ENCODE data around the gene STRIT1.

The STRIT1 gene

GRCh38 chr3:155334914-155335723, 41.6 kb upstream of the STRIT1 start:
- WGBS, result 88% methylated on average over 4 of the region's 6 CpGs

GRCh38 chr3:155334215-155334913, 40.9 kb upstream of the STRIT1 start:
- Histone ChIP-seq H2AFZ (ENCODE audit: low read depth, low read length) (no peak overlapping the region), H3K18ac (ENCODE audit: low read depth in 1 of 2, low read length in 2 of 2) (no peak overlapping the region), H3K4ac (ENCODE audit: low read depth in 1 of 2, low read length in 2 of 2) (no peak overlapping the region), H3K4me1 (ENCODE audit: control insufficient read depth, insufficient read depth, low read depth, low read length) (no peaks in the 10 kb centered on the region), H2BK15ac (ENCODE audit: low read depth, poor library complexity, severe bottlenecking) (no peak overlapping the region), H4K8ac (ENCODE audit: low read length) (no peak overlapping the region), H3K9me3 (ENCODE audit: control insufficient read depth, low read length) (no peaks in the 10 kb centered on the region), H4K91ac (ENCODE audit: low read length) (no peak overlapping the region), H3K23ac (ENCODE audit: low read length in 2 of 2) (no peak overlapping the region), H2BK12ac (ENCODE audit: low read length in 2 of 2) (no peak overlapping the region), H2BK120ac (ENCODE audit: low read depth, low read length) (no peak overlapping the region), H3K27me3 (ENCODE audit: control insufficient read depth in 1 of 2, insufficient read depth in 1 of 2, low read length in 2 of 2) (no peaks in the 10 kb centered on the region), H2AK5ac (ENCODE audit: low read length, severe bottlenecking) (no peak overlapping the region), H3K4me3 (ENCODE audit: insufficient read depth in 1 of 2, low read depth in 1 of 2, low read length in 2 of 2) (no peak overlapping the region), H3K9ac (ENCODE audit: low read length) (no peak overlapping the region), H3K27ac (ENCODE audit: low read length, poor library complexity, severe bottlenecking) (no peak overlapping the region), H3K79me1 (replicated peaks; ENCODE audit: low read length, poor library complexity, severe bottlenecking) (no peaks in the 10 kb centered on the region), H3K36me3 (ENCODE audit: control insufficient read depth in 1 of 2, insufficient read depth in 2 of 2, low read depth in 1 of 2, low read length in 2 of 2) (no peaks in the 10 kb centered on the region), H2BK5ac (ENCODE audit: low read depth, low read length, poor library complexity, severe bottlenecking) (no peak overlapping the region), H3K4me2 (ENCODE audit: low read length, poor library complexity, severe bottlenecking) (no peak overlapping the region), H3K14ac (ENCODE audit: low read length in 2 of 2) (no peak overlapping the region)
- DNase-seq, result no peak
- 85% methylated on average over 1 of the region's 3 CpGs for WGBS

More at GRCh38 chr3:155334914-155335723, 41.6 kb upstream of the STRIT1 start:
- H3K4me1 ChIP-seq (ENCODE audit: control insufficient read depth, insufficient read depth, low read depth, low read length), result no peaks in the 10 kb centered on the region
- no peak overlapping the region for H3K9ac ChIP-seq (ENCODE audit: low read length)
- no peak overlapping the region for H2BK5ac ChIP-seq (ENCODE audit: low read depth, low read length, poor library complexity, severe bottlenecking)
- no peak overlapping the region for H3K4me2 ChIP-seq (ENCODE audit: low read length, poor library complexity, severe bottlenecking)
- H3K23ac ChIP-seq (ENCODE audit: low read length in 2 of 2), result no peak overlapping the region
- no peak overlapping the region for H2AK5ac ChIP-seq (ENCODE audit: low read length, severe bottlenecking)
- no peak overlapping the region for H4K91ac ChIP-seq (ENCODE audit: low read length)
- no peak overlapping the region for H3K4ac ChIP-seq (ENCODE audit: low read depth in 1 of 2, low read length in 2 of 2)
- no peaks in the 10 kb centered on the region for H3K79me1 ChIP-seq (replicated peaks; ENCODE audit: low read length, poor library complexity, severe bottlenecking)
- no peak overlapping the region for H2AFZ ChIP-seq (ENCODE audit: low read depth, low read length)
- H2BK12ac ChIP-seq (ENCODE audit: low read length in 2 of 2), result no peak overlapping the region
- no peak overlapping the region for H2BK15ac ChIP-seq (ENCODE audit: low read depth, poor library complexity, severe bottlenecking)
- H3K18ac ChIP-seq (ENCODE audit: low read depth in 1 of 2, low read length in 2 of 2), result no peak overlapping the region
- H3K14ac ChIP-seq (ENCODE audit: low read length in 2 of 2), result no peak overlapping the region
- DNase-seq, result no peak
- no peaks in the 10 kb centered on the region for H3K36me3 ChIP-seq (ENCODE audit: control insufficient read depth in 1 of 2, insufficient read depth in 2 of 2, low read depth in 1 of 2, low read length in 2 of 2)
- no peaks in the 10 kb centered on the region for H3K27me3 ChIP-seq (ENCODE audit: control insufficient read depth in 1 of 2, insufficient read depth in 1 of 2, low read length in 2 of 2)
- H3K27ac ChIP-seq (ENCODE audit: low read length, poor library complexity, severe bottlenecking), result no peak overlapping the region
- H3K9me3 ChIP-seq (ENCODE audit: control insufficient read depth, low read length), result no peaks in the 10 kb centered on the region
- H2BK120ac ChIP-seq (ENCODE audit: low read depth, low read length), result no peak overlapping the region
- no peak overlapping the region for H3K4me3 ChIP-seq (ENCODE audit: insufficient read depth in 1 of 2, low read depth in 1 of 2, low read length in 2 of 2)
- no peak overlapping the region for H4K8ac ChIP-seq (ENCODE audit: low read length)

- Histone ChIP-seq H3K4me1 (ENCODE audit: control insufficient read depth, insufficient read depth, low read depth, low read length) (no peaks in the 10 kb centered on the region), H3K27ac (ENCODE audit: low read length, poor library complexity, severe bottlenecking) (no peak overlapping the region), H3K27me3 (ENCODE audit: control insufficient read depth in 1 of 2, insufficient read depth in 1 of 2, low read length in 2 of 2) (no peaks in the 10 kb centered on the region), H3K4ac (ENCODE audit: low read depth in 1 of 2, low read length in 2 of 2) (no peak overlapping the region), H4K8ac (ENCODE audit: low read length) (no peak overlapping the region), H2AK5ac (ENCODE audit: low read length, severe bottlenecking) (no peak overlapping the region), H3K4me3 (ENCODE audit: insufficient read depth in 1 of 2, low read depth in 1 of 2, low read length in 2 of 2) (no peak overlapping the region), H2BK15ac (ENCODE audit: low read depth, poor library complexity, severe bottlenecking) (no peak overlapping the region), H3K9ac (ENCODE audit: low read length) (no peak overlapping the region), H3K9me3 (ENCODE audit: control insufficient read depth, low read length) (no peaks in the 10 kb centered on the region), H3K18ac (ENCODE audit: low read depth in 1 of 2, low read length in 2 of 2) (no peak overlapping the region), H4K91ac (ENCODE audit: low read length) (no peak overlapping the region), H3K79me1 (replicated peaks; ENCODE audit: low read length, poor library complexity, severe bottlenecking) (no peaks in the 10 kb centered on the region), H2BK120ac (ENCODE audit: low read depth, low read length) (no peak overlapping the region), H3K14ac (ENCODE audit: low read length in 2 of 2) (no peak overlapping the region), H2AFZ (ENCODE audit: low read depth, low read length) (no peak overlapping the region), H3K36me3 (ENCODE audit: control insufficient read depth in 1 of 2, insufficient read depth in 2 of 2, low read depth in 1 of 2, low read length in 2 of 2) (no peaks in the 10 kb centered on the region), H3K4me2 (ENCODE audit: low read length, poor library complexity, severe bottlenecking) (no peak overlapping the region), H2BK12ac (ENCODE audit: low read length in 2 of 2) (no peak overlapping the region), H3K23ac (ENCODE audit: low read length in 2 of 2) (no peak overlapping the region), H2BK5ac (ENCODE audit: low read depth, low read length, poor library complexity, severe bottlenecking) (no peak overlapping the region)
- WGBS, result 79% methylated on average over 4 of the region's 4 CpGs
- no peak for DNase-seq
These were observed 39.2 kb upstream of the STRIT1 start for GRCh38 chr3:155332716-155333115.

GRCh38 chr3:155331078-155331477, 37.6 kb upstream of the STRIT1 start:
- Histone ChIP-seq H2AK5ac (ENCODE audit: low read length, severe bottlenecking) (no peak overlapping the region), H3K9ac (ENCODE audit: low read length) (no peak overlapping the region), H2BK15ac (ENCODE audit: low read depth, poor library complexity, severe bottlenecking) (no peak overlapping the region), H4K8ac (ENCODE audit: low read length) (no peak overlapping the region), H3K23ac (ENCODE audit: low read length in 2 of 2) (no peak overlapping the region), H3K9me3 (ENCODE audit: control insufficient read depth, low read length) (no peaks in the 10 kb centered on the region), H2BK12ac (ENCODE audit: low read length in 2 of 2) (no peak overlapping the region), H3K27ac (ENCODE audit: low read length, poor library complexity, severe bottlenecking) (no peak overlapping the region), H3K4me1 (ENCODE audit: control insufficient read depth, insufficient read depth, low read depth, low read length) (no peaks in the 10 kb centered on the region), H3K79me1 (replicated peaks; ENCODE audit: low read length, poor library complexity, severe bottlenecking) (no peaks in the 10 kb centered on the region), H3K18ac (ENCODE audit: low read depth in 1 of 2, low read length in 2 of 2) (no peak overlapping the region), H2BK5ac (ENCODE audit: low read depth, low read length, poor library complexity, severe bottlenecking) (no peak overlapping the region), H4K91ac (ENCODE audit: low read length) (no peak overlapping the region), H3K27me3 (ENCODE audit: control insufficient read depth in 1 of 2, insufficient read depth in 1 of 2, low read length in 2 of 2) (no peaks in the 10 kb centered on the region), H3K14ac (ENCODE audit: low read length in 2 of 2) (no peak overlapping the region), H3K4me3 (ENCODE audit: insufficient read depth in 1 of 2, low read depth in 1 of 2, low read length in 2 of 2) (no peak overlapping the region), H3K4ac (ENCODE audit: low read depth in 1 of 2, low read length in 2 of 2) (no peak overlapping the region), H2AFZ (ENCODE audit: low read depth, low read length) (no peak overlapping the region), H2BK120ac (ENCODE audit: low read depth, low read length) (no peak overlapping the region), H3K4me2 (ENCODE audit: low read length, poor library complexity, severe bottlenecking) (no peak overlapping the region), H3K36me3 (ENCODE audit: control insufficient read depth in 1 of 2, insufficient read depth in 2 of 2, low read depth in 1 of 2, low read length in 2 of 2) (no peaks in the 10 kb centered on the region)
- WGBS, result 97% methylated on average over 2 of the region's 2 CpGs
- no peak for DNase-seq

All from mesenchymal stem cell (in vitro differentiated cells and primary cell).